ENCODE measurements around the gene PLK3. TPM values are rescaled to one million over a fixed set of nuclear protein-coding genes. Genes with fewer than 3 reads are reported as not detected.

Gene PLK3
- total and polyA plus RNA-seq, 10 of the 15 experiments (the other 5 are each of a cell fraction or from before 2014, with no cell fraction given) = 1.5 to 23.2 (median 12.1) TPM

DNA sequence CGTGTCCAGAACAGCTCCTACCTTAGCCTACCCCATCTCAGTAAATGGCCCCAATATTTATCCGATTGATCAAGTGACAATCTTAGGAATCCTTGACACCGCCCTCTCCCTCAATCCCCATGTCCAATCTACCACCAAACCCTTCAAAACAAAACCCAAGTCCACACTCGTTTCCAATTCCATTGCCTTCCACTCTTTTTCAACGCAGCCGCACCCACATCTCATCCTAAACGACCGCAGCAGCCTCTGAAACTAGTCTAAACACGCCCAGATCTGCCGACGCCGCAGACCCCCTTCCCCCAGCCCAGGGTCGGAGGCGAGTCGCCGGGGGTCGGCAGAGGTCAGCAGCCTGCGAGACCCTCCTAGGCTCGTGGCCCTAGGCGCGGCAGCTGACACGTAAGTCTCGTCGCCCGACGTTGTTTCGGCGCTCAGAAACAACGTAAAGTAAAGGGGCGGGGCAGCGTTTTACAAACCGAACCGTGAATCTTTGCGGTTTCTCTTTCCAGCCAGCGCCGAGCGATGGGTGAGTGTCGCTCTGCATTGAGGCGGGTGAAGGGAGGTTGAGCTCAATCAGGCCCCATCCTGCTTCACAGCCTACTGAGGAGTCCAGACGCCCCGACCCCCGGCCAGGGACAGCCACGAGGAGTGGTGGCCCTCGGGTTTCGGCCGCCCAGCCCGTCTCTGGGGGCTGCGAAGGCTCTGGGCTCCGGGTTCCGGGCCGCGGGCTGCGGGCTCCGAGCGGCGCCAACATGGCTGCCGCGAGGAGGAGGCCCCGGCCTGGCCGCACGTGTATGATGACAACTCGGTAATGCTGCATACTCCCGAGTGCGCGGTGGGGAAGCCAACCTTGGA, 24.9 kb upstream of the PLK3 start, which contains the start of gene RPS8 (continued):
- TF ChIP-seq, protein P1, sequence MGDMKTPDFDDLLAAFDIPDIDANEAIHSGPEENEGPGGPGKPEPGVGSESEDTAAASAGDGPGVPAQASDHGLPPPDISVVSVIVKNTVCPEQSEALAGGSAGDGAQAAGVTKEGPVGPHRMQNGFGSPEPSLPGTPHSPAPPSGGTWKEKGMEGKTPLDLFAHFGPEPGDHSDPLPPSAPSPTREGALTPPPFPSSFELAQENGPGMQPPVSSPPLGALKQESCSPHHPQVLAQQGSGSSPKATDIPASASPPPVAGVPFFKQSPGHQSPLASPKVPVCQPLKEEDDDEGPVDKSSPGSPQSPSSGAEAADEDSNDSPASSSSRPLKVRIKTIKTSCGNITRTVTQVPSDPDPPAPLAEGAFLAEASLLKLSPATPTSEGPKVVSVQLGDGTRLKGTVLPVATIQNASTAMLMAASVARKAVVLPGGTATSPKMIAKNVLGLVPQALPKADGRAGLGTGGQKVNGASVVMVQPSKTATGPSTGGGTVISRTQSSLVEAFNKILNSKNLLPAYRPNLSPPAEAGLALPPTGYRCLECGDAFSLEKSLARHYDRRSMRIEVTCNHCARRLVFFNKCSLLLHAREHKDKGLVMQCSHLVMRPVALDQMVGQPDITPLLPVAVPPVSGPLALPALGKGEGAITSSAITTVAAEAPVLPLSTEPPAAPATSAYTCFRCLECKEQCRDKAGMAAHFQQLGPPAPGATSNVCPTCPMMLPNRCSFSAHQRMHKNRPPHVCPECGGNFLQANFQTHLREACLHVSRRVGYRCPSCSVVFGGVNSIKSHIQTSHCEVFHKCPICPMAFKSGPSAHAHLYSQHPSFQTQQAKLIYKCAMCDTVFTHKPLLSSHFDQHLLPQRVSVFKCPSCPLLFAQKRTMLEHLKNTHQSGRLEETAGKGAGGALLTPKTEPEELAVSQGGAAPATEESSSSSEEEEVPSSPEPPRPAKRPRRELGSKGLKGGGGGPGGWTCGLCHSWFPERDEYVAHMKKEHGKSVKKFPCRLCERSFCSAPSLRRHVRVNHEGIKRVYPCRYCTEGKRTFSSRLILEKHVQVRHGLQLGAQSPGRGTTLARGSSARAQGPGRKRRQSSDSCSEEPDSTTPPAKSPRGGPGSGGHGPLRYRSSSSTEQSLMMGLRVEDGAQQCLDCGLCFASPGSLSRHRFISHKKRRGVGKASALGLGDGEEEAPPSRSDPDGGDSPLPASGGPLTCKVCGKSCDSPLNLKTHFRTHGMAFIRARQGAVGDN (IDR thresholded peaks at IDR 0.05) = peak; percentile 96
- TF ChIP-seq SUPT20H (IDR thresholded peaks at IDR 0.05; ENCODE audit: borderline replicate concordance, control insufficient read depth, low read depth, low read length) (no peak), SMAD1 (IDR thresholded peaks at IDR 0.05; ENCODE audit: low read depth, partially characterized antibody) (peak; percentile 79), TCF7 (IDR thresholded peaks at IDR 0.05; ENCODE audit: borderline replicate concordance) (no peak; the same call in 1 of the 2 replicates), KAT2A (conservative IDR thresholded peaks at IDR 0.05; ENCODE audit: control insufficient read depth, low read depth, low read length) (no peak), ATF7 (IDR thresholded peaks at IDR 0.05; ENCODE audit: low read depth) (peak; percentile 30; the same call in 1 of the 2 replicates), SREBF1 (IDR thresholded peaks at IDR 0.05; ENCODE audit: low read length) (no peak), NR2C2 (IDR thresholded peaks at IDR 0.05; ENCODE audit: borderline replicate concordance, control insufficient read depth, insufficient read length, low read depth) (no peak), PAX8 (IDR thresholded peaks at IDR 0.05) (peak; percentile 79; the same call in 1 of the 2 replicates), MYC (IDR thresholded peaks at IDR 0.05; ENCODE audit: insufficient read depth, insufficient read length, insufficient replicate concordance, low read length, severe bottlenecking) (peak; percentile 83)
- TF ChIP-seq, protein P2, sequence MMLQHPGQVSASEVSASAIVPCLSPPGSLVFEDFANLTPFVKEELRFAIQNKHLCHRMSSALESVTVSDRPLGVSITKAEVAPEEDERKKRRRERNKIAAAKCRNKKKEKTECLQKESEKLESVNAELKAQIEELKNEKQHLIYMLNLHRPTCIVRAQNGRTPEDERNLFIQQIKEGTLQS (IDR thresholded peaks at IDR 0.05; ENCODE audit: borderline replicate concordance, extremely low read depth, low read depth, low read length) = peak; percentile 91

Data from GM12878 (cell line).